GM21528 (cell line): ENCODE measurements around the gene SBK3.
"Not testable (repeated sequence)": the region's sequence is repeated elsewhere in the genome, so short reads cannot be mapped to it uniquely, and the experiment has no call there.

Experiments
- ATAC-seq: cut with Tn5 transposase; IDR thresholded peaks from one replicate; pipeline ENCODE4 v1.9.1; 2021; ENCODE audit warnings: mild to moderate bottlenecking, moderate library complexity; ENCODE audit not compliant: unreplicated experiment, low FRiP score

Gene SBK3

DNA sequence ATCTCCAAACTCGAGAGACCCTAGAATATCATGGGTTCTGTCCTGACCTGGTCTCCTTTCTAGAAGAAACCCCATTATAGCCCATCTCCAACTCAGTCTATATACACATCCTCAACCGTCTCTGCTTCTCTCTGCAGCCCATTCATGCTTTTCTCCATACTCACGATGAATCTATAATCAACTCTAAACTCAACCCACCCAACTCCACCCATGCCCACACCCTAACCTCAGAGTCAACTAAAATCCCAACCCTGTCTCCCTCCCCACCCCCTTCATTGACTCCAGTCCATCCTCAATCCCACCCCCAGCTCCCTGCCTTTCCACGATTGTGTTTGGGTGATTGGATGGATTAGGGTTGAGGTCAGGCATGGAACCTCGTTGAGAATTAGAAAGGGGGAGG, 1.8 kb downstream of the SBK3 start:
- no peak for ATAC-seq

- ATAC-seq: no peak
Observed at GRCh38 chr19:55542292-55542855, 3.0 kb downstream of the SBK3 start.

DNA sequence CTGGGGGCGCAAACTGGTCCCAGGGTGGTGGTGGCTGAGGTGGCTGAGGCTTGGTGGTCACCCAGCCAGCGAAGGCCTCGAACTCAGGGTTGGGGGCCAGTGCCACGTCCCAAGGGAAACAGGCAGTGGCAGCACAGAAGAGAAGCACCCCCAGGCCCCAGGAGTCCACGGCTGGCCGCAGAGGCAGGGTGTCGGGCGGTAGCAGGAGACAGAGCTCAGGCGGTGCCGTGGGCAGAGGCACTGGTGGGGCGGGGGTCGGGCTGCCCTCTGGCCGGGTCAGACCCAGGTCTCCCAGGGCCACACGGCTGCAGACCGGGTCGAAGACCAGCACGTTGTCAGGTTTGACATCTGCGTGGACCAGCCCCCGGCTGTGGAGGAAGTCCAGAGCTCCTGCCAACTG, 4.3 kb downstream of the SBK3 start:
- no peak for ATAC-seq

DNA sequence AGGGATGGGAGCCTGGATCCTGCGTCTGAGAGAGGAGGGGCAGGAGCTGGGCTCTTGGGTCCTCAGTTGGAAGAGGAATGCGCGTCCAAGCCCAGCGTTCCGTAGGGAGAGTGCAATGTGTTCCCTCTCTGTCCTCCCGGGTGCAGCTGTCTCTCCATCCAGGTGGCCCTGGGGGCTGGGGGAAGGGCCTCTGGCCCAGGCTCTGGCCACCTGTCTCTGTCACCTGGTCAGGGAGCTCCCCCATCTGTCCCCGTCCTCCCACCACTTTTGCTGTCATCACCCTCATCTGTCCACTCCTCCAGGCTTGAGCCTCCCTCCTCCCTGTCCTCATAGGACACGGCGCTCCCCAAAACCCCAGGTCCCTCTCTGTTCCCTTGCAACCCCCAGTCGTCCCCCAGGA, 4.7 kb downstream of the SBK3 start:
- no peak for ATAC-seq

DNA sequence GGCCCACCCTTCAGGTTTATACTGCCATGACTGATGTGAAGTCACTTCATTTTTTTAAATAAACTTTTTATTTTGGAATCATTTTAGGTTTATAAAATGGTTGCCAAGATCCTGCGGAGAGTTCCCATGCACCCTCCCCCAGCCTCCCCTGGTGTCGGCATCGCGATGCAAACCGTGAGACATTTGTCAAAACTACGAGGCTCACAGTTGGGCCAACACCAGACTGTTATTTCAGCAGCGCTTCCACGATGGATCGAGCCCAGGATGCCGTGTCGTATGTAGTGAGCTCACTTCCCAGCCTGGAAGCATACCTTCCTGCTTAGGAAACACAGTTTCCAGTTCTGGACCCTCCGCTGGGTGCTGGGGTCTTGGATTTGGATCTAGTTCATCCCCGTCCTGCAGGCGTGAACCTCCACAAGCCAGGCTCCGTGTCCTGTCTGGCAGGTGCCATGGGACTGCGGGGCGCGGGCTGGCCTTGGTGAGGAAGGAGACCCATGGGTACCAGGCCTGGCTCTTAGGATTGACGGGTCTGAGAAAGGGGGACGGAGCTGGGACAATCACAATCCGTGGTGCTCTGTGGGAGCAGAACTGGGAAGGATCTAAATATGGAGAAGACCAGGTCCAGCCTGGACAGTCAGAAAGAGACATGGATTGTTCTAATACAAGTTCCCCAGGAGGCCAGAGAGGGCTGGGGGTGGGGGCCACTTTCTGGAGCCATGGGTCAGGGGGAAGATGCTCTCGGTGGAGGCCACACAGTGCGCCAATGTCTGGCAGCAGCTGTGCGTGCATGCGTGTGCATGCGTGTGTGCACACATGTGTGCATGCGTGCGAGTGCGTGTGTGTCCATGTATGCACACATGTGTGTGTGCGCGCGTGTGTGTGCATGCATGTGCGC, 6.0 kb downstream of the SBK3 start:
- ATAC-seq: no peak

GRCh38 chr19:55538132-55538531, 7.2 kb downstream of the SBK3 start:
- no peak for ATAC-seq

- no peak for ATAC-seq
Observed at GRCh38 chr19:55537741-55538111, 7.6 kb downstream of the SBK3 start.

DNA sequence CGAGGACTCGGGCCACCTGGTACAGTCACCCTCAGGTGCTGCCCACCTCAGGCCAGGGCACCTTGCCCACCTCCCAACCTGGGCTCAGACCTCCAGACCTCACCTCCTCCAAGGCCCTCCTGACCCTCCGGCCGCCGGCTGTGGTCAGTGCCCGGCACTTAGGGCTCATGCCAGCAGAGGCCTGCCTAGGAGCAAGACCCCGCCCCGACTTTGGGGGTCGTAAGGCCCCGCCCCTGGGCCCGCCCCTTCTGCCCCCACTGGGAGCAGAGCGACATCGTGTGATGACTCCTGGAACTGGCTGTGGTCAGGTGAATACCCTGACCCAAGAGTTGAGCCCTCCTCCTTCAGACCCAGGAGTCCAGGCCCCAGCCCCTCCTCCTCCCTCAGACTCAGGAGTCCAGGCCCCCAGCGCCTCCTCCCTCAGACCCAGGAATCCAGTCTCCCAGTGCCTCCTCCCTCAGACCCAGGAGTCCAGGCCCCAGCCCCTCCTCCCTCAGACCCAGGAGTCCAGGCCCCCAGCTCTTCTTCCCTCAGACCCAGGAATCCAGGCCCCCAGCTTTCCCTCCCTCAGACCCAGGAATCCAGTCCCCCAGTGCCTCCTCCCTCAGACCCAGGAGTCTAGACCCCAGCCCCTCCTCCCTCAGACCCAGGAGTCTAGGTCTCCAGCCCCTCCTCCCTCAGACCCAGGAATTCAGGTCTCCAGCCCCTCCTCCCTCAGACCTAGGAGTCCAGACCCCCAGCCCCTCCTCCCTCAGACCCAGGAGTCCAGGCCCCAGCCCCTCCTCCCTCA, 8.2 kb downstream of the SBK3 start, which contains the start of gene SBK2:
Gene SBK2 (minus strand): TSS at position 183 of the 790 bp plus-strand sequence. CDS start 839 bp downstream, outside the sequence.
- no peak for ATAC-seq

DNA sequence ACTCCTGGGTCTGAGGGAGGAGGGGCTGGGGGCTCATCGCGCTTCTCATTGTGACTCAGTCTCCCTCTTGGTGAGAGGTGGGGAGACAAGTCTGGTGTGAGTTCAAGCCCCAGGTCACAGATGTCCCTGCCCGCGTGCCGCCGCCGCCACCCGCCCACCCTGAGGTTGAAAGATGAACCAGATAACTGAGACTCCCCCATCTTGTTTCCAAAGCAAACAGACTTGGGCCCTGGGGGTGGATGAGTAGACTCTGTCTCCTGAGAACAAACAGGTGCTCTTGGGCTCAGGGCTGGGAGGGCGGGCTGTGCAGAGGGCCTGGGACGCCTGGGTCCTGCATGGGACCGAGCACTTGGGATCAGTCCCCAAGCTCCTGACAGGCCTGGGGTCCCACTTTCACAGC, 9.0 kb downstream of the SBK3 start:
- no peak for ATAC-seq

GRCh38 chr19:55535965-55536350, 9.4 kb downstream of the SBK3 start:
- no peak for ATAC-seq

- no peak for ATAC-seq
Observed at GRCh38 chr19:55535173-55535964, 10.0 kb downstream of the SBK3 start.

DNA sequence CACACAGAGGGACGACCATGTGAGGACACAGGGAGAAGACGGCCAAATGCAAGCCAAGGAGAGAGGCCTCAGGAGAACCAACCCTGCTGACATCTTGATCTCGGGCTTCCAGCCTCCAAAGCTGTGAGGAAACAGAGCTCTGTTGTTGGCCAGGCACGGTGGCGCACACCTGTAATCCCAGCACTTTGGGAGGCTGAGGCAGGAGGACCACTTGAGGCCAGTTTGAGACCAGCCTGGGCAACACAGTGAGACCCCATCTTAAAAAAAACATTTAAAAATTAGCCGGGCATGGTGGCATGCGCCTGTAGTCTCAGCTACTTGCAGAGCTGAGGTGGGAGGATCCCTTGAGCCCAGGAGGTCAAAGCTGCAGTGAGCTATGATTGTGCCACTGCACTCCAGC, 11.1 kb downstream of the SBK3 start:
- ATAC-seq: not testable (repeated sequence)

GRCh38 chr19:55530996-55531395, 14.3 kb downstream of the SBK3 start:
- ATAC-seq: no peak

GRCh38 chr19:55529636-55530234, 15.6 kb downstream of the SBK3 start:
- ATAC-seq: no peak

DNA sequence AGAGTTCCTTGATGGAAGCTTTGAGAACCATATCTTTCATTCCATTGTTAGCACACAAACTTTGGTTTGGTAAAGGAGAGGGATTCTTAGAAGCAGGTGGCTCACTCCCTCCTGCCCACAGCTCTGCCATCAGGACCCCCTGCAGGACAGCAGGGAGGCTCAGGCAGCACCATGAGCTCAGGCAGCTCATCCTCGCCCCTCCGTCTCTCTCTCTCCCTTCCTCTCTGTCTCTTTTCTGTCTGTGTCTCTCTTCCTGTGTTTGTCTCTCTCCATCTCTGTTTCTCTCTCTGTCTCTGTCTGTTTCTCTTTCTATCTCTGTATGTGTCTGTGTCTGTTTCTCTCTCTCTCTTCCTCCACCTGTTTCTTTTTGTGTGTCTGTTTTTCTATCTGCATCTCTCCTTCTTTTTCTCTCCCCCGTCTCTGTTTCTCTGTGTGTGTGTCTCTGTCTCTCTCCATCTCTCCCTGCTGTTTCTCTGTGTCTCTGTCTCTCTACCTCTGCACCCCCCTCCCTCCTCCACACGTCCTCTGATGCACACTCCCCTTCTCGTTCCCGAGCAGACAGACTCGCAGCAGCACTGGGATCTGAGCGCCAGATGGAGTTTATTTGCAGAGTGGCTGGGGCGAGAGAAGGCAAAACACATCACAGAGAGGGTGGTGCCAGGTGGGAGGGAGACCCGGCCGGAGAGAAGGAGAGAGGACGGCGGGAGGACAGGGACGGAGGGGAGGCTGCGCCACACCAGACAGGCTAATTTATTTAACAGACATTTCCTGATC, 17.1 kb downstream of the SBK3 start:
- ATAC-seq: no peak

DNA sequence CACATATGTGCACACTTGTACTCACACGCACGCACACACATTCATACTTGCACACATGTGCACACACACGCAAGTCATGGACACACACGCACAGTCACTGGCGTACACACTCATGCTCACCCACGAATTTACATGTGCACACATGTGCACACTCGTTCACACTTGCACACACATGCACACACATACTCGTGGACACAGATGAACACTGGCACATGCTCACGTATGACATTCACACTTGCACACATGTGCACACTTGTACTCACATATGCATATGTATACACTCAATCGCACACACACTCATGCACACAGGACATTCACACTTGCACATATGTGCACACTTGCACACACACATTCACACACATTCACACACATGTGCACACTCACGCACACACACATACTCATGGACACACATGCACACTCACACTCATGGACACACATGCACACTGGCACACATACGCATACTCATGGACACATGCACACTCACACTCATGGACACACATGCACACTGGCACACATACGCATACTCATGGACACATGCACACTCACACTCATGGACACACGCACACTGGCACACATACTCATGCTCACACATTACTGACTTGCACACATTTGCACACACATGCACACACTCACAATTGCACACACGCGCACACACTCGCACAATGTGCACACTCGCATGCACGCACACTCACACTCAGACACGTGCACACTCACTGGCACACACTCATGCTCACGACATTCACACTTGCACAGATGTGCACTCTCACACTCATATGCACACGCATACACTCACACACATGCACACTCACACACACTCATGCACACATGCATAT, 17.9 kb downstream of the SBK3 start:
- ATAC-seq: no peak

DNA sequence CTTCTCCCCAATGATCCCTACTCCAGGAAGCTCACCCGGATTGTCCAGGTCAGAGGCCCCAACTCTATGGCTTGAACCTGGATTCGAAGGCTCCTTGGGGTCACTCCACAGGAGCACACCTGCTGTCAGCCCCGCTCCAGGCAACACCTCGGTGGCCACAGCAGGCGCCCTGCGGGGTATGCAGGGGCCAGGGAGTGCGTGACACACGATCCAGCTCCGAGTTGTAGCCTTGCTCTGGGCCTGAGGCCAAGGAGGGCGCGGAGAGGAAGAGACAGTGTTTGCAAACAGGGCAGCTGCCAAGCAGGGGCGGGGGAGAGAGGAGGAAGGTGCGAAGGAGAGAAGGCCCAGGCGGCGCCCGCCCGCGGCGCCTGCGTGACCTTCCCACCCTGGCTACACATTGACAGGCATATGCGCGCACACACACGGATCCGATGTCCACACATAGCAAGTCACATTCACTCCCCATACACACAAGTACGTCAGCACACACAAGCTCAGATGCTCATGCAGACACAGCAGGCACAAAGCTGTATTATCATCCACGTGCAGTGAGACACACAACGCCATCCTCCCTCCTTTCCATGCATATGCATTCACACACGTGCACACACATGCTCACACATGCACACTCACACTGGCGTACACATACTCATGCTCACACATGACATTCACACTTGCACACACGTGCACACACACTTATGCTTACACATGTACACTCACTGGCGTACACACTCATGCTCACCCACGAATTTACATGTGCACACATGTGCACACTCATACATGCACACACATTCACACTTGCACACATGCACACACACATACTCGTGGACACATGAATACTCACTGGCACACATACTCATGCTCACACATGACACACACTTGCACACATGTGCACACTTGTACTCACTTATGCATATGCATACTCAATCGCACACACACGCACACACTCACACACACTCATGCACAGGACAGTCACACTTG, 18.8 kb downstream of the SBK3 start:
- no peak for ATAC-seq
